ENCODE results near the gene SLC35F4. TPM values are rescaled to one million over a fixed set of nuclear protein-coding genes. Genes with fewer than 3 reads are reported as not detected.

The SLC35F4 gene
- total RNA-seq (not detected), polyA plus RNA-seq (not detected), total RNA-seq (not detected)

GRCh38 chr14:57865403-57866198 is at the start of gene SLC35F4:
Gene SLC35F4, minus strand, starts transcription at chr14:57866092.
- DNase-seq (peak in 1 of 9 donors; percentile 1), ATAC-seq (no peak)
- H3K36me3 ChIP-seq (ENCODE audit: control insufficient read depth in 2 of 3, insufficient read depth in 3 of 3, low read length in 3 of 3): no peaks in the 10 kb centered on the region
- Mint-ChIP-seq H3K9me3 (peaks cover 0 to 4% (median 0%) of the 10 kb centered on the region in 11 donors), H3K4me1 (peaks cover 0 to 1% (median 0%) of the 10 kb centered on the region in 7 donors), H3K27ac (no peak within 1 kb of the TSS), H3K36me3 (no peaks in the 10 kb centered on the region), H3K4me3 (no peak within 1 kb of the TSS), H3K27me3 (peaks cover 31 to 38% (median 34%) of the 10 kb centered on the region in 5 donors)
- H3K9me3 ChIP-seq (ENCODE audit: control insufficient read depth in 2 of 3, low read length in 3 of 3): no peaks in the 10 kb centered on the region
- POLR2A ChIA-PET: no interaction called here
- no peaks in the 10 kb centered on the region for H3K27me3 ChIP-seq (ENCODE audit: control insufficient read depth in 2 of 2, insufficient read depth in 2 of 2, low read length in 2 of 2)
- no peak within 1 kb of the TSS for H3K4me3 ChIP-seq (ENCODE audit: low read length)
- H3K4me1 ChIP-seq (ENCODE audit: control insufficient read depth in 2 of 2, insufficient read depth in 2 of 2, low read length in 2 of 2): no peaks in the 10 kb centered on the region
- intact Hi-C loops (cut with micrococcal nuclease): no loop called here
- CTCF ChIA-PET: no interaction called here
- H3K27ac ChIP-seq (ENCODE audit: low read depth, low read length): no peak within 1 kb of the TSS

DNA sequence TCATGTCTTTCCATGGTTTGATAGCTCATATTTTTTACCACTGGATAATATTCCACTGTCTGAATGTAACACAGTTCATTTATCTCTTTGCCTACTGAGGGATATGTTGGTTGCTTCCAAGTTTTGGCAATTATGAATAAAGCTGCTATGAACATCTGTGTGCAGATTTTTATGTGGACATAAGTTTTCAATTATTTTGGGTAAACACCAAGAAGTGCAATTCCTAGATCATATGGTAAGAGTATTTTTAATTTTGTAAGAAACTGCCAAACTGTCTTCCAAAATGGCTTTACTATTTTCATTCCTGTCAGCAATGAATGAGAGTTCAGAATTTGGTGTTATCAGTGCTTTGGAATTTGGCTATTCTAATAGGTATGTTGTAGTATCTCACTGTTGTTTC is 43.7 kb upstream of the SLC35F4 start:
- Mint-ChIP-seq H3K4me3 (no peak overlapping the region), H3K27ac (no peak overlapping the region), H3K4me1 (no peaks in the 10 kb centered on the region), H3K27me3 (peaks cover 0 to 25% (median 11%) of the 10 kb centered on the region in 5 donors), H3K9me3 (peaks cover 0 to 10% (median 2%) of the 10 kb centered on the region in 11 donors), H3K36me3 (no peaks in the 10 kb centered on the region)
- Histone ChIP-seq H3K4me1 (ENCODE audit: control insufficient read depth in 2 of 2, insufficient read depth in 2 of 2, low read length in 2 of 2) (no peaks in the 10 kb centered on the region), H3K36me3 (ENCODE audit: control insufficient read depth in 2 of 3, insufficient read depth in 3 of 3, low read length in 3 of 3) (no peaks in the 10 kb centered on the region), H3K4me3 (ENCODE audit: low read length) (no peak overlapping the region), H3K9me3 (ENCODE audit: control insufficient read depth in 2 of 3, low read length in 3 of 3) (no peaks in the 10 kb centered on the region), H3K27ac (ENCODE audit: low read depth, low read length) (no peak overlapping the region), H3K27me3 (ENCODE audit: control insufficient read depth in 2 of 2, insufficient read depth in 2 of 2, low read length in 2 of 2) (no peaks in the 10 kb centered on the region)
- CTCF ChIA-PET: no interaction called here
- POLR2A ChIA-PET: no interaction called here
- DNase-seq: no peak
- no peak for ATAC-seq
- intact Hi-C loops (cut with micrococcal nuclease): no loop called here

GRCh38 chr14:57903954-57904353 is 38.1 kb upstream of the SLC35F4 start:
- H3K27me3 Mint-ChIP-seq: peaks cover 0 to 11% (median 3%) of the 10 kb centered on the region in 5 donors
- DNase-seq: no peak
- POLR2A ChIA-PET: no interaction called here
- Histone ChIP-seq H3K27me3 (ENCODE audit: control insufficient read depth in 2 of 2, insufficient read depth in 2 of 2, low read length in 2 of 2) (no peaks in the 10 kb centered on the region), H3K9me3 (ENCODE audit: control insufficient read depth in 2 of 3, low read length in 3 of 3) (no peaks in the 10 kb centered on the region), H3K4me1 (ENCODE audit: control insufficient read depth in 2 of 2, insufficient read depth in 2 of 2, low read length in 2 of 2) (no peaks in the 10 kb centered on the region), H3K27ac (ENCODE audit: low read depth, low read length) (no peak overlapping the region), H3K36me3 (ENCODE audit: control insufficient read depth in 2 of 3, insufficient read depth in 3 of 3, low read length in 3 of 3) (no peaks in the 10 kb centered on the region), H3K4me3 (ENCODE audit: low read length) (no peak overlapping the region)
- no peaks in the 10 kb centered on the region for H3K36me3 Mint-ChIP-seq
- peaks cover 0 to 8% (median 0%) of the 10 kb centered on the region in 11 donors for H3K9me3 Mint-ChIP-seq
- CTCF ChIA-PET: no interaction called here
- no peak overlapping the region for H3K27ac Mint-ChIP-seq
- no peak overlapping the region for H3K4me3 Mint-ChIP-seq
- intact Hi-C loops (cut with micrococcal nuclease): no loop called here
- ATAC-seq: no peak
- no peaks in the 10 kb centered on the region for H3K4me1 Mint-ChIP-seq

GRCh38 chr14:57898837-57899572 is 33.1 kb upstream of the SLC35F4 start:
- intact Hi-C loops (cut with micrococcal nuclease): no loop called here
- no peaks in the 10 kb centered on the region for H3K9me3 ChIP-seq (ENCODE audit: control insufficient read depth in 2 of 3, low read length in 3 of 3)
- peaks cover 0 to 30% (median 19%) of the 10 kb centered on the region in 5 donors for H3K27me3 Mint-ChIP-seq
- H3K36me3 Mint-ChIP-seq: peaks cover 0 to 5% (median 0%) of the 10 kb centered on the region in 5 donors
- H3K4me1 ChIP-seq (ENCODE audit: control insufficient read depth in 2 of 2, insufficient read depth in 2 of 2, low read length in 2 of 2): no peaks in the 10 kb centered on the region
- ATAC-seq (no peak), DNase-seq (no peak)
- POLR2A ChIA-PET: no interaction called here
- no peak overlapping the region for H3K27ac Mint-ChIP-seq
- CTCF ChIA-PET: no interaction called here
- H3K27me3 ChIP-seq (ENCODE audit: control insufficient read depth in 2 of 2, insufficient read depth in 2 of 2, low read length in 2 of 2): no peaks in the 10 kb centered on the region
- peaks cover 0 to 8% (median 0%) of the 10 kb centered on the region in 11 donors for H3K9me3 Mint-ChIP-seq
- no peak overlapping the region for H3K4me3 Mint-ChIP-seq
- no peak overlapping the region for H3K4me3 ChIP-seq (ENCODE audit: low read length)
- H3K4me1 Mint-ChIP-seq: no peaks in the 10 kb centered on the region
- H3K36me3 ChIP-seq (ENCODE audit: control insufficient read depth in 2 of 3, insufficient read depth in 3 of 3, low read length in 3 of 3): no peaks in the 10 kb centered on the region
- no peak overlapping the region for H3K27ac ChIP-seq (ENCODE audit: low read depth, low read length)

- ChIA-PET CTCF (no interaction called here), POLR2A (no interaction called here)
- Histone ChIP-seq H3K4me1 (ENCODE audit: control insufficient read depth in 2 of 2, insufficient read depth in 2 of 2, low read length in 2 of 2) (no peaks in the 10 kb centered on the region), H3K27ac (ENCODE audit: low read depth, low read length) (no peak overlapping the region), H3K9me3 (ENCODE audit: control insufficient read depth in 2 of 3, low read length in 3 of 3) (no peaks in the 10 kb centered on the region), H3K27me3 (ENCODE audit: control insufficient read depth in 2 of 2, insufficient read depth in 2 of 2, low read length in 2 of 2) (no peaks in the 10 kb centered on the region), H3K36me3 (ENCODE audit: control insufficient read depth in 2 of 3, insufficient read depth in 3 of 3, low read length in 3 of 3) (no peaks in the 10 kb centered on the region), H3K4me3 (ENCODE audit: low read length) (no peak overlapping the region)
- H3K27me3 Mint-ChIP-seq: peaks cover 0 to 30% (median 19%) of the 10 kb centered on the region in 5 donors
- intact Hi-C loops (cut with micrococcal nuclease): no loop called here
- H3K4me1 Mint-ChIP-seq: no peaks in the 10 kb centered on the region
- no peak overlapping the region for H3K4me3 Mint-ChIP-seq
- peaks cover 0 to 8% (median 0%) of the 10 kb centered on the region in 11 donors for H3K9me3 Mint-ChIP-seq
- peaks cover 0 to 5% (median 0%) of the 10 kb centered on the region in 5 donors for H3K36me3 Mint-ChIP-seq
- no peak for DNase-seq
- no peak for ATAC-seq
- no peak overlapping the region for H3K27ac Mint-ChIP-seq
Observed at GRCh38 chr14:57897144-57897748, 31.4 kb upstream of the SLC35F4 start.

DNA sequence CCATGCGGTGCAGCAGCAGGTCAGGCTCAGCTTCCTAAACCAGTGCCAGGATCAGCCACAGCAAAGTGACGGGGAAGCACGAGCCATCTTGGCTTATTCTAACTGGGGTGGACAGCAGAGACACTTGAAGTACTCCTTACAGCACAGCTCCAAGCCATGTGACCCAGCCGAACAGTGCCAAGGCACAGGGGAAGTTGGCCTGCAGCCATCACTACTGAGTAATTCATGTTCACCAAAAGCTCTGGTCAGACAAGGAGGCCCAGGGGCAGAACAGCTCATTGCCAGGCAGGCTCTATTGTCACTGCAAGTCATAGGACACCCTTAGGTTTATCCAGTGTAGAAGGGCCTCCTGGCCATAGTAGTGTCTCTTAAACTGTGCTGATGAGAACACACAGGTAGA is 23.4 kb upstream of the SLC35F4 start:
- Histone ChIP-seq H3K27ac (ENCODE audit: low read depth, low read length) (no peak overlapping the region), H3K4me1 (ENCODE audit: control insufficient read depth in 2 of 2, insufficient read depth in 2 of 2, low read length in 2 of 2) (no peaks in the 10 kb centered on the region), H3K27me3 (ENCODE audit: control insufficient read depth in 2 of 2, insufficient read depth in 2 of 2, low read length in 2 of 2) (no peaks in the 10 kb centered on the region), H3K9me3 (ENCODE audit: control insufficient read depth in 2 of 3, low read length in 3 of 3) (no peaks in the 10 kb centered on the region), H3K36me3 (ENCODE audit: control insufficient read depth in 2 of 3, insufficient read depth in 3 of 3, low read length in 3 of 3) (no peaks in the 10 kb centered on the region), H3K4me3 (ENCODE audit: low read length) (no peak overlapping the region)
- CTCF ChIA-PET: no interaction called here
- intact Hi-C loops (cut with micrococcal nuclease): no loop called here
- H3K4me3 Mint-ChIP-seq: no peak overlapping the region
- no peak for DNase-seq
- H3K4me1 Mint-ChIP-seq: peaks cover 0 to 2% (median 0%) of the 10 kb centered on the region in 7 donors
- H3K36me3 Mint-ChIP-seq: no peaks in the 10 kb centered on the region
- no peak overlapping the region for H3K27ac Mint-ChIP-seq
- H3K27me3 Mint-ChIP-seq: peaks cover 0 to 12% (median 10%) of the 10 kb centered on the region in 5 donors
- H3K9me3 Mint-ChIP-seq: no peaks in the 10 kb centered on the region
- ATAC-seq: no peak
- POLR2A ChIA-PET: no interaction called here
